Measurements from ENCODE around the gene TCEANC2. TPM values are rescaled to one million over a fixed set of nuclear protein-coding genes. Genes with fewer than 3 reads are reported as not detected.

The TCEANC2 gene
- total and polyA plus RNA-seq, 2 of the 4 experiments (the other 2 are of a cell fraction) = 2.4 to 3.2 TPM

- ChIA-PET CTCF (no interaction called here), POLR2A (ENCODE audit: unreplicated experiment) (no interaction called here)
- no peak overlapping the region for H4K8ac ChIP-seq (ENCODE audit: low read depth in 2 of 2, low read length in 2 of 2)
- H3K4ac ChIP-seq (ENCODE audit: low read depth, low read length) = no peak overlapping the region
- intact Hi-C loops (cut with micrococcal nuclease) (no loop called here), dilution Hi-C loops (cut with HindIII; ENCODE audit: low sequenced_read_pairs, unreplicated experiment) (no loop called here), in situ Hi-C loops (cut with MboI; ENCODE audit: low sequenced_read_pairs) (loop anchor here (10.0 kb wide), 1 partner anchor 389 kb away; no protein-coding TSS in a partner anchor)
- no peaks in the 10 kb centered on the region for H4K20me1 ChIP-seq (ENCODE audit: insufficient read depth, low read length)
- BruUV-seq (replicated peaks) = no TSS peak
- H3K18ac ChIP-seq (ENCODE audit: low read depth, low read length) = no peak overlapping the region
- no peak for TF ChIP-seq ELK1 (IDR thresholded peaks at IDR 0.05; ENCODE audit: borderline replicate concordance, low read depth, low read length)
- TF ChIP-seq POLR2A (IDR thresholded peaks at IDR 0.05; ENCODE audit: low read depth, low read length) = no peak
- no peak for TF ChIP-seq NFE2L2 (IDR thresholded peaks at IDR 0.05; ENCODE audit: low read depth, low read length)
- TF ChIP-seq CEBPB (IDR thresholded peaks at IDR 0.05; ENCODE audit: low read depth, low read length) = no peak
- H2BK20ac ChIP-seq (ENCODE audit: low read depth, low read length) = no peak overlapping the region
- H2BK15ac ChIP-seq (ENCODE audit: low read depth, low read length) = no peak overlapping the region
- H3K14ac ChIP-seq (replicated peaks; ENCODE audit: low read depth, low read length) = no peak overlapping the region
- no peak overlapping the region for H2BK5ac ChIP-seq (ENCODE audit: low read depth, low read length, poor library complexity, severe bottlenecking)
- no peak overlapping the region for H2BK120ac ChIP-seq (ENCODE audit: low read depth, low read length)
- H3K4me2 ChIP-seq (ENCODE audit: low read depth, low read length) = no peak overlapping the region
- H3K79me1 ChIP-seq (ENCODE audit: low read depth in 1 of 2, low read length in 2 of 2) = no peaks in the 10 kb centered on the region
- H3K27me3 ChIP-seq (ENCODE audit: control insufficient read depth, insufficient read depth, low read length) = no peaks in the 10 kb centered on the region
- H3K9ac ChIP-seq (ENCODE audit: low read depth, low read length) = no peak overlapping the region
- H3K56ac ChIP-seq (ENCODE audit: extremely low read depth, insufficient read depth, low read length) = no peak overlapping the region
- H3K4me3 ChIP-seq (ENCODE audit: insufficient read depth, low read depth, low read length) = no peak overlapping the region
- H3K23ac ChIP-seq (ENCODE audit: low read depth, low read length) = no peak overlapping the region
- no peaks in the 10 kb centered on the region for H3K9me3 ChIP-seq (ENCODE audit: control insufficient read depth, insufficient read depth, low read length)
- DNase-seq (no peak), ATAC-seq (ENCODE audit: low read depth) (no peak)
- H2AK9ac ChIP-seq (replicated peaks; ENCODE audit: low read depth, low read length, poor library complexity) = no peak overlapping the region
- H2AFZ ChIP-seq (replicated peaks; ENCODE audit: low read length, poor library complexity) = no peak overlapping the region
- no peak overlapping the region for H4K91ac ChIP-seq (ENCODE audit: insufficient read depth, low read depth, low read length)
- H3K9me1 ChIP-seq (ENCODE audit: insufficient read depth, low read length) = no peaks in the 10 kb centered on the region; the same call in 1 of the 2 replicates
- no CpG with 5 or more reads among the region's 6 CpGs for WGBS, 2 experiments (ENCODE audit: extremely low coverage in 2 of 2, insufficient read length in 1 of 2)
- no peaks in the 10 kb centered on the region for H3K36me3 ChIP-seq (ENCODE audit: control insufficient read depth, insufficient read depth, low read length)
- no peak overlapping the region for H4K5ac ChIP-seq (ENCODE audit: low read depth, low read length)
- H3K27ac ChIP-seq (ENCODE audit: insufficient read depth, low read length) = no peak overlapping the region
- H2AK5ac ChIP-seq (ENCODE audit: low read depth, low read length) = no peak overlapping the region
- no peaks in the 10 kb centered on the region for H3K4me1 ChIP-seq (ENCODE audit: control insufficient read depth, insufficient read depth, low read length)
Measured at GRCh38 chr1:54105736-54106269, 52.4 kb downstream of the TCEANC2 start.
